PC-3 (cell line): Measurements from ENCODE around the gene CES4A. TPM values are rescaled to one million over a fixed set of nuclear protein-coding genes. Genes with fewer than 3 reads are reported as not detected.

Source experiments
- ATAC-seq: fragments of 200-7000 bp; cut with Tn5 transposase; 2 replicates; pipeline ENCODE4 v1.9.1; 2020; ENCODE audit warnings: mild to moderate bottlenecking, moderate library complexity
- BruUV-seq: library from RNA; stranded (reverse); fragments of 400-500 nt; replicated peaks from 2 replicates; lab custom pipeline; 2021; lab: Mats Ljungman, UMichigan
- CTCF ChIA-PET: fragments of 300-600 bp; sonication (Branson Sonifier 250); formaldehyde crosslinking; loops from one replicate; lab custom pipeline; 2022; ENCODE audit warnings: antibody characterized with exemption; lab: Charles Lee
- POLR2A ChIA-PET: fragments of 300-600 bp; sonication (Branson Sonifier 250); formaldehyde crosslinking; loops from one replicate; lab custom pipeline; 2022; ENCODE audit warnings: antibody characterized with exemption; ENCODE audit not compliant: unreplicated experiment; lab: Charles Lee
- DNase-seq: peaks from one replicate; pipeline ENCODE4 v3.0.0-alpha.2; 2015
- H2AFZ ChIP-seq: fragments of 300-600 bp; sonication (generic); 2 replicates; pipeline ENCODE4 v1.6.0; 2016; ENCODE audit warnings: antibody characterized with exemption, low read length
- H3F3A ChIP-seq: fragments of 300-600 bp; sonication (generic); one replicate; pipeline ENCODE4 v1.6.0; 2017; ENCODE audit warnings: antibody characterized with exemption, low read length, control low read depth, mild to moderate bottlenecking; ENCODE audit not compliant: unreplicated experiment
- H3K27ac ChIP-seq: fragments of 300-600 bp; sonication (generic); 2 replicates; pipeline ENCODE4 v1.5.1; 2016; ENCODE audit warnings: mild to moderate bottlenecking, low read length
- H3K27me3 ChIP-seq: fragments of 300-600 bp; sonication (generic); 2 replicates; pipeline ENCODE4 v1.6.1; 2016; ENCODE audit warnings: low read length, mixed read lengths
- H3K36me3 ChIP-seq: fragments of 300-600 bp; sonication (generic); 2 replicates; pipeline ENCODE4 v1.6.1; 2016; ENCODE audit warnings: low read depth, mixed run types, low read length, mixed read lengths
- H3K4me1 ChIP-seq: fragments of 300-600 bp; sonication (generic); 2 replicates; pipeline ENCODE4 v1.5.1; 2016; ENCODE audit warnings: low read length; ENCODE audit not compliant: insufficient read depth
- H3K4me2 ChIP-seq: fragments of 300-600 bp; sonication (generic); 2 replicates; pipeline ENCODE4 v1.6.0; 2016; ENCODE audit warnings: low read length
- H3K4me3 ChIP-seq: fragments of 300-600 bp; sonication (generic); 2 replicates; pipeline ENCODE4 v1.5.1; 2016; ENCODE audit warnings: mild to moderate bottlenecking, low read length, mixed read lengths
- H3K79me2 ChIP-seq: fragments of 300-600 bp; sonication (generic); 2 replicates; pipeline ENCODE4 v1.6.1; 2017; ENCODE audit warnings: low read length, mixed read lengths
- H3K9ac ChIP-seq: fragments of 300-600 bp; sonication (generic); 2 replicates; pipeline ENCODE4 v1.6.0; 2016; ENCODE audit warnings: mild to moderate bottlenecking, low read length
- H3K9me2 ChIP-seq: fragments of 300-600 bp; sonication (generic); replicated peaks from 2 replicates; pipeline ENCODE4 v1.6.1; 2016; ENCODE audit warnings: mixed run types, low read length, mixed read lengths
- H3K9me3 ChIP-seq: fragments of 300-600 bp; sonication (generic); 2 replicates; pipeline ENCODE4 v1.6.1; 2016; ENCODE audit warnings: low read length, mixed read lengths
- H4K20me1 ChIP-seq: fragments of 300-600 bp; sonication (generic); 2 replicates; pipeline ENCODE4 v1.6.1; 2016; ENCODE audit warnings: low read length, mixed read lengths
- CTCF ChIP-seq: fragments of 300-600 bp; sonication (generic); conservative IDR thresholded peaks from 2 replicates; pipeline ENCODE4 v1.5.1; 2017; ENCODE audit warnings: antibody characterized with exemption, low read depth, mild to moderate bottlenecking, low read length
- EZH2 ChIP-seq: fragments of 300-600 bp; sonication (generic); IDR thresholded peaks from one replicate; pipeline ENCODE4 v1.6.1; 2017; ENCODE audit warnings: antibody characterized with exemption, mild to moderate bottlenecking, low read length; ENCODE audit not compliant: unreplicated experiment
- EZH2phosphoT487 ChIP-seq: fragments of 300-600 bp; sonication (generic); IDR thresholded peaks from 2 replicates; pipeline ENCODE4 v1.6.1; 2018; ENCODE audit warnings: mild to moderate bottlenecking, antibody characterized with exemption, low read length, borderline replicate concordance
- intact Hi-C: fragments of 100-400 bp; cut with micrococcal nuclease; formaldehyde crosslinking; loops from 2 replicates; pipeline ENCODE4 v1.9.0; 2023
- total RNA-seq: library from RNA; depleted of rRNA; stranded (reverse); fragments of >200 nt; gene quantifications from 2 replicates; pipeline ENCODE4 v1.2.3, GENCODE V29; 2014

Gene CES4A
- total RNA-seq, 1 experiment from 2014 or later = 2.6 TPM

- no TSS peak for BruUV-seq
- DNase-seq = peak; percentile 39
- Histone ChIP-seq H4K20me1 (no peaks in the 10 kb centered on the region), H3K4me2 (no peak overlapping the region), H2AFZ (no peak overlapping the region), H3K9me3 (no peaks in the 10 kb centered on the region), H3K36me3 (no peaks in the 10 kb centered on the region), H3K9me2 (no peaks in the 10 kb centered on the region), H3K27ac (no peak overlapping the region), H3K4me1 (no peaks in the 10 kb centered on the region), H3K9ac (no peak overlapping the region), H3K27me3 (no peaks in the 10 kb centered on the region), H3K4me3 (no peak overlapping the region), H3F3A (no peaks in the 10 kb centered on the region), H3K79me2 (no peaks in the 10 kb centered on the region)
- ATAC-seq = peak; percentile 45; the same call in 1 of the 2 replicates
- intact Hi-C loops = no loop called here
- POLR2A ChIA-PET = no interaction called here
- CTCF ChIA-PET = no interaction called here
- TF ChIP-seq EZH2phosphoT487 = no peak
- no peak for TF ChIP-seq CTCF
- no peak for TF ChIP-seq EZH2
These were observed 8.1 kb downstream of the CES4A start for GRCh38 chr16:66996324-66996982.

- Histone ChIP-seq H3K27ac (no peak overlapping the region), H3K27me3 (no peaks in the 10 kb centered on the region), H2AFZ (no peak overlapping the region), H3K4me3 (no peak overlapping the region), H4K20me1 (no peaks in the 10 kb centered on the region), H3K79me2 (no peaks in the 10 kb centered on the region), H3K9me2 (no peaks in the 10 kb centered on the region), H3K4me2 (no peak overlapping the region), H3K36me3 (no peaks in the 10 kb centered on the region), H3K9ac (no peak overlapping the region), H3K9me3 (no peaks in the 10 kb centered on the region), H3F3A (no peaks in the 10 kb centered on the region), H3K4me1 (no peaks in the 10 kb centered on the region)
- no TSS peak for BruUV-seq
- ATAC-seq (no peak), DNase-seq (no peak)
- ChIA-PET CTCF (no interaction called here), POLR2A (no interaction called here)
- intact Hi-C loops = no loop called here
- TF ChIP-seq CTCF (no peak), EZH2 (no peak), EZH2phosphoT487 (no peak)
These were observed 8.6 kb downstream of the CES4A start for GRCh38 chr16:66996983-66997358.
